ENCODE measurements around the gene CASTOR2. TPM values are rescaled to one million over a fixed set of nuclear protein-coding genes. Genes with fewer than 3 reads are reported as not detected.
"Not testable (repeated sequence)": the region's sequence is repeated elsewhere in the genome, so short reads cannot be mapped to it uniquely, and the experiment has no call there.

CASTOR2 gene
- polyA plus RNA-seq, 3 donors from 2014 or later, result 1.4 to 2.0 TPM; not detected in 1

DNA sequence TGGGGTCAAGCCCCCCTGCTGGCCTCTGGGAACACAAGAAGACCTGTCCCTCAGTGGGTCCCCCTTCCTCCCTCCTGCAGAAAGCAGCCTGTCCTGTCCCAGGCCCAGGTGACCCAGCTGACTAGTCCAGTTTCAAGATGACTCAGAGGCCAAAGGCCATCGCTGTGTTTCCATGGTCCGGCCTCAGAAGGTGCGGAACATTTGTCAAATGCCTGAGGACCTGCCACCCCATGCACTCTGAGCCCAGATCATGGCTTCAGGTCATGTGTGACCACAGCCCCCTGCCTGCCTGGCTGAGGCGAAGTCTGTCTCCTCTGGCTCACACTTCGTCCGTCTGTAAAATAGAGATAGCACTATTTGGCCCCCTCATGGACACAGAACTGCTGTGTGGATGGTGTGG lies 2.4 kb downstream of the CASTOR2 start:
- not testable (repeated sequence) for H3K36me3 Mint-ChIP-seq; H3K4me3 Mint-ChIP-seq; DNase-seq; H3K4me1 Mint-ChIP-seq; H3K27ac Mint-ChIP-seq; H3K9me3 Mint-ChIP-seq; H3K27me3 Mint-ChIP-seq (ENCODE audit: low read depth in 3 of 3)

DNA sequence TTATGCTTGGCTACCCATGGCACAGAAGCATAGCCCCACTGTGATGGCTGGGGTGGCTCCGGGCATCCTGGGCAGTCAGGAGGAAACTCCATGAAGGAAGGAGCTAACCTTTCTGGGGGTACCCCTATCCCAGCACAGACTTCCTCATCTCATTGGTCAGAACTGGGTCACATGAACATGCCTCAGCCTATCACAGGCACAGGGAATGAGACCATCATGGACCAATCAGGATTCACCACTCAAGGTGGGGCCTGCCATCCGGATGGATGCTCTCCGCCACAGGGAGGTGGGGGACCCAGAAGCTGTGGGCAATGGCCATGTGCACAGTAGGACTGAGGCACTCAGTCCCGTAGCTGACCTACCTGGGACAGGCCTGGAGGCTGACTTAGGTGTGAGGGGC lies 6.9 kb downstream of the CASTOR2 start:
- not testable (repeated sequence) for H3K4me3 Mint-ChIP-seq; DNase-seq; H3K36me3 Mint-ChIP-seq; H3K27me3 Mint-ChIP-seq (ENCODE audit: low read depth in 3 of 3); H3K27ac Mint-ChIP-seq; H3K4me1 Mint-ChIP-seq; H3K9me3 Mint-ChIP-seq

DNA sequence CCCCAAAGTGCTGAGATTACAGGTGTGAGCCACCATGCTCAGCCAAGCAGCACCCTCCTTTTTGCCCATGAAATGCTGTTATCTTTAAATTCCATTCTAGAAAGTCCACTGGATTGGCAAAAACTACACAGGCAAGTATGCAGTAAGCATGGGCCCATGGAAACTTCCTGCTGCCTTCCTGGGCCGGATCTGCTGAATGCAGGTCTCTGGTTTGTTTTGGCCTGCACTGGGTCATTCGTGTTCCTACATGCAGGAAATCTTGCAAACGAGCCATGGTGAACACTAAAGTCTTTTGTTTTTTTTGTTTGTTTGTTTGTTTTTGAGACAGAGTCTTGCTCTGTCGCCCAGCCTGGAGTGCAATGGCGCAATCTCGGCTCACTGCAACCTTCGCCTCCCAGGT lies 7.9 kb downstream of the CASTOR2 start:
- not testable (repeated sequence) for H3K36me3 Mint-ChIP-seq; H3K27me3 Mint-ChIP-seq (ENCODE audit: low read depth in 3 of 3); H3K9me3 Mint-ChIP-seq; H3K4me3 Mint-ChIP-seq; DNase-seq; H3K4me1 Mint-ChIP-seq; H3K27ac Mint-ChIP-seq

DNA sequence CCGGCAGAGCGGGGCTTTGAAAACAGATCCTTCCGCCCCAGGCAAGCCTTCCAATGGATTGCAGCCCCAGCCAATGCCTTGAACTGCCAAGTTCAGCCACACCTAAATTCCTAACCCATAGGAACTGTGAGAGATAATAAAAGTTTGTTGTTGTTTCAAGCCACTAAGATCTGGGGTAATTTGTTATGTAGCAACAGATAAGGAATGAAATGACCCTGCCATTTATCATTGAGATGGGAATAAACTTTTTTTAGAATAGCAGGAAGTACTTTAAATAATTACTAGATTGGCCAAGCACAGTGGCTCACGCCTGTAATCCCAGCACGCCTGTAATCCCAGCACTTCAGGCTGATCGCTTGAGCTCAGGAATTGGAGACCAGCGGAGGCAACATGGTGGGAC lies 11.5 kb downstream of the CASTOR2 start:
- H3K4me1 Mint-ChIP-seq; H3K9me3 Mint-ChIP-seq; H3K27me3 Mint-ChIP-seq (ENCODE audit: low read depth in 3 of 3); H3K4me3 Mint-ChIP-seq; H3K27ac Mint-ChIP-seq; H3K36me3 Mint-ChIP-seq; DNase-seq: not testable (repeated sequence)

DNA sequence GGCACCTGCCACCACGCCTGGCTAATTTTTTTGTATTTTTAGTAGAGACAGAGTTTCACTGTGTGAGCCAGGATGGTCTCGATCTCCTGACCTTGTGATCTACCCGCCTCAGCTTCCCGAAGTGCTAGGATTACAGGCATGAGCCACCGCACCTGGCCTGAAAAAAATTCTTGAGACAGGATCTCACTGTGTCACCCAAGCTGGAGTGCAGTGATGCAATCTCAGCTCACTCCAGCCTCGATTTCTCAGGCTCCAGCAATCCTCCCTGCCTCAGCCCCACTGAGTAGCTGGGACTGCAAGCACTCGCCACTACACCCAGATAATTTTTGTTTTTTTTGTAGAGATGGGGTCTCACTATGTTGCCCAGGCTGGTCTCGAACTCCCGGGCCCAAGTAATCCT lies 13.0 kb downstream of the CASTOR2 start:
- not testable (repeated sequence) for H3K9me3 Mint-ChIP-seq; H3K4me3 Mint-ChIP-seq; H3K27me3 Mint-ChIP-seq (ENCODE audit: low read depth in 3 of 3); DNase-seq; H3K36me3 Mint-ChIP-seq; H3K27ac Mint-ChIP-seq; H3K4me1 Mint-ChIP-seq

DNA sequence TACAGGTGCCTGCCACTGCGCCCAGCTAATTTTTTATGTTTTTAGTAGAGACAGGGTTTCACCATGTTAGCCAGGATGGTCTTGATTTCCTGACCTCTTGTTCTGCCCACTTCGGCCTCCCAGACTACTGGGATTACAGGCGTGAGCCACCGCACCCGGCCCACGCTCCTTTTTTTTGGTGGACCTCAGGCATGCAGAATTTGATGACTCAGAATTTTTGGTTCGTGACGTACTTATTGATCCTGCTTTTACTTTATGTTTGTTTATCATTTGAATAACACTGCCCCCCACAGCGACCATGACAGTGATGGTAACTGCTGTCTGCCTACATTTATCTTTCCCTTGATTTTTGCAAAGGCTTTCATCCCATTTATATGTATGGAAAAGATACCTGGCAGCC lies 23.9 kb downstream of the CASTOR2 start:
- not testable (repeated sequence) for H3K27ac Mint-ChIP-seq; H3K36me3 Mint-ChIP-seq; H3K27me3 Mint-ChIP-seq (ENCODE audit: low read depth in 3 of 3); DNase-seq; H3K4me1 Mint-ChIP-seq; H3K4me3 Mint-ChIP-seq; H3K9me3 Mint-ChIP-seq

DNA sequence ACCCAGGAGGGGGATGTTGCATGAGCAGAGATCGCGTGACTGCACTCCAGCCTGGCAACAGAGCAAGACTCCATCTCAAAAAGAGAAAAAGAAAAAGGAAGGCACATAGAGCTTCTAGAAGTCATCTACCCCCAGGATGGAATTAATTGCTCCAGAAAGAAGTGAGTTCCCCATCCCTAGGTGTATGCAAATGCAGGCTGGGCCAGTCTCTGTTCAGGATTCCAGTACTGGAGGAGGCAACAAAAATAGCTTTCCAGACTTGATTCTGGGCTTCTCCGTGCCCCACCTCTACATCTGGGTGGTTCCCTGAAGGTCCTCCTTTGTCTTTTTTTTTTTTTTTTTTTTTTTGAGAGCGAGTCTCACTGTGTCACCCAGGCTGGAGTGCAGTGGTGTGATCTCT lies 28.6 kb downstream of the CASTOR2 start:
- no peaks in the 10 kb centered on the region for H3K36me3 Mint-ChIP-seq
- H3K27me3 Mint-ChIP-seq (ENCODE audit: low read depth in 3 of 3), result peaks cover 0 to 2% (median 0%) of the 10 kb centered on the region in 3 donors
- H3K4me1 Mint-ChIP-seq, result peaks cover 0 to 11% of the 10 kb centered on the region in 2 donors
- no peak overlapping the region for H3K27ac Mint-ChIP-seq
- no peak overlapping the region for H3K4me3 Mint-ChIP-seq
- H3K9me3 Mint-ChIP-seq, result no peaks in the 10 kb centered on the region
- DNase-seq, result no peak

DNA sequence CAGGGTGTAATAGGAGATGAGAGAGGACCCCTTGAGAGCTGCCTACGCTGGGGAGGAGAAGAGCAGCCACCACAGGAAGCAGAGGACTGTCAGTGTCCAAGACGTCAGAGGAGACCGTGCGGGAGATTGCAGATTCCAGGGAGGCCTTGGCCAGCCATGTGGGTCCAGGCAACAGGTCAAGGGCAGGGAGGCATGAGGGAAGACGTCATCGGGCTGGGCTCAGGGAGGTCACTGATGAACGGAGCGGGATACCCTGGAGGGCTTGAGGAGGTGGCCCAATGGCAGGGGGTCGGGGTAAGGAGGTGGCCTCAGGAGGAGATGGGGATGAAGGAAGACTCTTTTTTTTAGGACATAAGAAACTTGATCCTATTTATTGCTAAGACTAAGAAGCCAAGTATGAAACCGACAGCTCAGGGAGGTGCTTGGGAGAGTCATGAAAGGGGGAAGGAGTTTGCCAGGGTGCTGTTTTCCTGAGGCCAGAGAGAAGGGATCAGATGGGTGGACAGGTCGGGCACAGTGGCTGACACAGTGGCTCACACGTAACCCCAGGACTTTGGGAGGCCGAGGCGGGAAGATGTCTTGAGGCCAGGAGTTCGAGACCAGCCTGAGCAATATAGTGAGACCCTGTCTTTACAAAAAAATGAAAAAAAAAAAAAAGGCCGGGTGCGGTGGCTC lies 30.5 kb downstream of the CASTOR2 start:
- H3K27me3 Mint-ChIP-seq (ENCODE audit: low read depth in 3 of 3); H3K9me3 Mint-ChIP-seq; H3K4me3 Mint-ChIP-seq; DNase-seq; H3K36me3 Mint-ChIP-seq: not testable (repeated sequence)
- H3K4me1 Mint-ChIP-seq, result peaks cover 0 to 11% of the 10 kb centered on the region in 2 donors
- H3K27ac Mint-ChIP-seq, result peak overlapping the region in 1 of 6 donors; percentile 34

DNA sequence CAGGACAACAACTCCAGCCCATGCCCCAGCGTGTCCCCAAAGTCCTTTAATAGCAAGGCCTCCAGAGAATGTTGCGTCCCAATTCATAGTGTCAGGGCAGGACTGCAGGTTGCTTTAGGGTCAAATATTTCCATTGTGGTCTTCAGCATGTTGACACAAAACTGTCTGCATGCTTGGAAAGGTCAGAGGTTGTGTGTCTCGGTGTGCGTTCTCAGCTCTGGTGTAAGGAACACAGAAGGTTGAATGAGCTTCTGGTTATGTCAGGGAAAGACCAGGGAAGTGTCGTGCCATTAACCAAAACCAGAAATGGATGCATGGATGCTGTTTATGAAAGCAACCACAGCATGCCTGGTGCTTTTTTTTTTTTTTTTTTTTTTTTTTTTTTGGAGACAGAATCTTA lies 31.9 kb downstream of the CASTOR2 start:
- peaks cover 0 to 11% of the 10 kb centered on the region in 2 donors for H3K4me1 Mint-ChIP-seq
- not testable (repeated sequence) for H3K4me3 Mint-ChIP-seq; H3K36me3 Mint-ChIP-seq; DNase-seq; H3K27ac Mint-ChIP-seq; H3K9me3 Mint-ChIP-seq; H3K27me3 Mint-ChIP-seq (ENCODE audit: low read depth in 3 of 3)

DNA sequence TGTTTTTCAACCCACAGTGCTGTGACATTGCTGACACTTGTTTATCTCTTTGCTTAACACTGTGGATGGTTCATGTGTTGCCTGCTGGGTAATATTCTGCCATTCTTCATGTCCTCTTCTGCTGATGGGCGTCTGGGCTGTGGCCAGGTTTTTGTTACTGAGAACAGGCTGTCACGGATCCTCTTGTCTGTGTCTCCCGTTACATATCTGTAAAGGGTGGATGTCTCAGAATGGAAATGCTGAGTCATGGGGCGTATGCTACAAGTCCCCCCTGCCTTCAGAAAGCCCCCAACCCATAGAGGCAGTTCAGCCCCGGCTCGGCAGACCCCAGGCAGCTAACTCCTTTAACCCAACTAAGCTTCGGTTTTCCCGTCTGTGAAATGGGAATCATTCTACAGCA lies 33.3 kb downstream of the CASTOR2 start:
- DNase-seq; H3K36me3 Mint-ChIP-seq; H3K27me3 Mint-ChIP-seq (ENCODE audit: low read depth in 3 of 3); H3K4me1 Mint-ChIP-seq; H3K9me3 Mint-ChIP-seq; H3K4me3 Mint-ChIP-seq: not testable (repeated sequence)
- H3K27ac Mint-ChIP-seq, result peak overlapping the region in 2 of 6 donors; percentile 14 to 49

DNA sequence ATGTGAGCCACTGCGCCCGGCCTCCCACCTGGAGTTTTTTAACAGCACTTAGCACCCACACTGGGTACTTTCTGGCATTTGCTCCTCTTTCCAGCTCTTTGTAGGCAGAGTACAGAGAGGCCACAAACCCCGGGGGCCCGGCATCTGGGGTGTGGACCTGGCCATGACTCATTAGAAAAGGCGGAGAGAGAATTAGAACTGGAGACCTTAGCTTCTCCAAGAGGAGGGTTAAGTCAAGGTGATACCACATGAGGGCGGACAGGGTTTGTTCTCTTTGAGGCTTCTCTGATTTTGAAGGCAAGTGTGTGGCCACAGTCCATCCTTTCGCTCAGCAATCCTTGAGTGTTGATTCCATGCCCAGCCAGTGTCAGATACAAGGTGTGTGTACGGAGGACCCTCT lies 36.9 kb downstream of the CASTOR2 start:
- not testable (repeated sequence) for H3K27ac Mint-ChIP-seq; H3K9me3 Mint-ChIP-seq; H3K36me3 Mint-ChIP-seq; DNase-seq; H3K27me3 Mint-ChIP-seq (ENCODE audit: low read depth in 3 of 3); H3K4me3 Mint-ChIP-seq; H3K4me1 Mint-ChIP-seq

DNA sequence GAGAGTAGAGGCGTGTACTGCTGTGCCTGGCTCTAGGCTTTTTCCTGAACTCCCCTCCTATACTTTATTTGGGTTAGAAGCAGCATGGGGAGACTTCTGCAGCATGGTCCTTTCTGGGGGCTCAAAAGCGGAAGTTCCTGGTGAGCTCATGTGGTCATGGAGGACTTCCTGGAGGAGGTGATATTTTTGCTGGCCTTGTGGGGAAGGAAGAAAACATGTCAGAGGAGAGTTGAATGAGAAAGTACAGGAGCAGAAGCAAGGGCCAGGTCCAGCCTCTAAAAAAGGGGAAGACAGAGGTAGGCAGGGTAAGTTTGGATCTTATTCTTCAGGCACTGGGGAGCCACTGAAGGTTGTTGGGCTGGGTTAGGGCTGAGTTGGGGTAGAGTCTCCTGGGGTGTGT lies 45.5 kb downstream of the CASTOR2 start:
- H3K9me3 Mint-ChIP-seq, result no peaks in the 10 kb centered on the region
- H3K27me3 Mint-ChIP-seq (ENCODE audit: low read depth in 3 of 3), result peaks cover 0 to 3% (median 0%) of the 10 kb centered on the region in 3 donors
- H3K4me1 Mint-ChIP-seq, result no peaks in the 10 kb centered on the region
- no peak for DNase-seq
- peak overlapping the region in 1 of 6 donors; percentile 7 for H3K27ac Mint-ChIP-seq
- no peak overlapping the region for H3K4me3 Mint-ChIP-seq
- H3K36me3 Mint-ChIP-seq, result peaks cover 4 to 5% (median 4%) of the 10 kb centered on the region in 3 donors

DNA sequence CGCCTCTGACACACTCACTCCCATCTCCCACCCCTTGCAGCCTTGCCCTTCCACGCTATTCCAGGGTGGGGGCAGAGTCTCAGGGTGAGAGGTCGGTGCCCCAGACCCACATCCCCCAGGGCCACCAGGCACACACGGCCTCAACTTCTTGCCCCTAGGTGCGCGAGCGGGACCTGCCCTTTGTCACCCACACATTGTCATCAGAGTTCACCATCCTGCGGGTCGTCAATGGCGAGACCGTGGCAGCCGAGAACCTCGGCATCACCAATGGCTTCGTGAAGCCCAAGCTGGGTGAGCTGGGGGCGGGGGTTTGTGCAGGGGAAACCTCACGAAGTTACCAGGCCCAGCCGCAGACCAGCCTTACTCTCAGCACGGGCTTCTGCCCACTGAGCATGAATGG lies 53.3 kb downstream of the CASTOR2 start:
- no peak for DNase-seq
- Mint-ChIP-seq H3K27me3 (ENCODE audit: low read depth in 3 of 3) (peaks cover 0 to 4% (median 3%) of the 10 kb centered on the region in 3 donors), H3K9me3 (no peaks in the 10 kb centered on the region), H3K4me1 (no peaks in the 10 kb centered on the region), H3K4me3 (no peak overlapping the region), H3K27ac (no peak overlapping the region), H3K36me3 (no peaks in the 10 kb centered on the region)

DNA sequence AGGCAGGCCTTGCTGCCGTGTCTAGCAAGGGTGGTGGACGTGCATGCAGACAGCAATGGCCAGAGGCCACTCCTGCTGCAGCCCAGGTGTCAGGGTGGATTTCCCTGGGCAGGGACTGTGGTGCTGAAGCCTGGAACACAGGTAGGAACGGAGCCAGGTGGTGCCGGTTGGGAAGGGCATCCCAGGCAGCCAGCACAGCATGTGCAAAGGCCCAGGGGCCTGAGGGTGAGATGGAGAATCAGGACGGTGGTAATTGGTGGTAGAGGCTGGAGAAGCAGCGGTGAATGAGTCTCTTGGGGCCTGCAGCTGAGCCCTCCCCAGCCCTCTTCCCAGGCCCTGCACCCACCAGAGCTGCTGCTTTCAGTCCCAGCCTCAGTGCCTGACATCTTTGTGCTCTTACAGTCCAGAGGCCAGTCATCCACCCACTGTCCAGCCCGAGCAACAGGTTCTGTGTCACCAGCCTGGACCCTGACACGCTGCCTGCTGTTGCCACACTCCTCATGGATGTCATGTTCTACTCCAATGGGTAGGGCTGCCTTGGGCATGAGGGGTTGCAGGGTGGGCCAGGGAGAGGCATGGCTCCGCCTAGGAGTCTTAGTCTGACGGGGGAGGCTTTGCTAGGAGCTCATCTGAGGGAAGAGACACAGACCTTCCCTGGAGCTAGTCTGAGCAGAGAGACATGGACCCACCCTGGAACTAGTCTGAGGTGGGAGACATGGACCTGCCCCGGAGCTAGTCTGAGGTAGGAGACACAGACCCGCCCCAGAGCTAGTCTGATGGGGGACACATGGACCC lies 54.3 kb downstream of the CASTOR2 start:
- H3K9me3 Mint-ChIP-seq, result no peaks in the 10 kb centered on the region
- no peaks in the 10 kb centered on the region for H3K36me3 Mint-ChIP-seq
- H3K27me3 Mint-ChIP-seq (ENCODE audit: low read depth in 3 of 3), result peaks cover 0 to 4% (median under 1%) of the 10 kb centered on the region in 3 donors
- H3K4me3 Mint-ChIP-seq, result no peak overlapping the region
- no peak overlapping the region for H3K27ac Mint-ChIP-seq
- no peaks in the 10 kb centered on the region for H3K4me1 Mint-ChIP-seq
- no peak for DNase-seq

DNA sequence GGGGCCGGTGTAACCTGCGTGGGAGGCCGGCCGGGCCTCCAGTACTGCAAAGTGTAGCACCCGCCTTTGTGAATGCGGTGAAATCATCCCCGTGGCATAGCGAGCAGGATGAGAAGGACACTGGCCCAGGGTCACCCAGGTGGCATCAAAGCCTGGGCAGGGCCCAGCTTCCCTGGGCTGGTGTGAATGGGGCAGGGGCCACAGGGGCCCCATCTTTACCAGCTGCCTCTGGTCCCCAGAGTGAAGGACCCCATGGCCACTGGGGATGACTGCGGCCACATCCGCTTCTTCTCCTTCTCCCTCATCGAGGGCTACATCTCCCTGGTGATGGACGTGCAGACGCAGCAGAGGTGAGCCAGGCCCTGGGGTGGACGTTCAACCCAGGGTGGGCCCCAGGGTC lies 55.3 kb downstream of the CASTOR2 start:
- peaks cover 0 to 4% (median 0%) of the 10 kb centered on the region in 3 donors for H3K27me3 Mint-ChIP-seq (ENCODE audit: low read depth in 3 of 3)
- H3K27ac Mint-ChIP-seq, result no peak overlapping the region
- no peaks in the 10 kb centered on the region for H3K36me3 Mint-ChIP-seq
- no peaks in the 10 kb centered on the region for H3K9me3 Mint-ChIP-seq
- H3K4me1 Mint-ChIP-seq, result no peaks in the 10 kb centered on the region
- H3K4me3 Mint-ChIP-seq, result no peak overlapping the region
- DNase-seq, result no peak
